Measurements from ENCODE around the gene FLCN. TPM values are rescaled to one million over a fixed set of nuclear protein-coding genes. Genes with fewer than 3 reads are reported as not detected.

FLCN gene
- total RNA-seq, 4 donors from 2014 or later: 13.2 to 82.0 (median 61.5) TPM

DNA sequence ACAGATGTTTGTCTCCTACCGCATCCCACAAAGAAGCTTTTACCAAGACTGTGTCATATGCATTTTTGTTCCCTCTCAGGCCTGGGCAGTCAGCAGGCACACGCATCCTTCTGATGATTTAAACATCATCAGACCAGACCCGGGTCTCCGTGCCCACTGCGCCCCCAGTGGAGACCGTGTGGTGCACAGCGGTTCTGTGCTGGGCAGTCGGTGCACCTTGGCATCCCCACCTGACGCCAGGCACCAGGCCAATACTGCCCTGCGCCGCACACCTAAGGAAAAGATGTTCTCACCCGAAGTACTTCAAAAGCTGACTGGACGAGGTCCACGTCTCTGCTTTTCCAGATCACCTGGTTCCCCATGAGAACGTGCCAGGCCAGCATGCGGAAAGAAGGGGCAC lies 20.2 kb downstream of the FLCN start:
- Histone ChIP-seq H3K4me1 (no peaks in the 10 kb centered on the region), H3K4me3 (no peak overlapping the region), H3K36me3 (no peaks in the 10 kb centered on the region), H3K27me3 (no peaks in the 10 kb centered on the region), H3K27ac (no peak overlapping the region), H3K9me3 (no peaks in the 10 kb centered on the region)
- intact Hi-C loops (cut with DNase I; ENCODE audit: low total_unique reads): no loop called here
- no peak for DNase-seq
- TF ChIP-seq, protein P1, sequence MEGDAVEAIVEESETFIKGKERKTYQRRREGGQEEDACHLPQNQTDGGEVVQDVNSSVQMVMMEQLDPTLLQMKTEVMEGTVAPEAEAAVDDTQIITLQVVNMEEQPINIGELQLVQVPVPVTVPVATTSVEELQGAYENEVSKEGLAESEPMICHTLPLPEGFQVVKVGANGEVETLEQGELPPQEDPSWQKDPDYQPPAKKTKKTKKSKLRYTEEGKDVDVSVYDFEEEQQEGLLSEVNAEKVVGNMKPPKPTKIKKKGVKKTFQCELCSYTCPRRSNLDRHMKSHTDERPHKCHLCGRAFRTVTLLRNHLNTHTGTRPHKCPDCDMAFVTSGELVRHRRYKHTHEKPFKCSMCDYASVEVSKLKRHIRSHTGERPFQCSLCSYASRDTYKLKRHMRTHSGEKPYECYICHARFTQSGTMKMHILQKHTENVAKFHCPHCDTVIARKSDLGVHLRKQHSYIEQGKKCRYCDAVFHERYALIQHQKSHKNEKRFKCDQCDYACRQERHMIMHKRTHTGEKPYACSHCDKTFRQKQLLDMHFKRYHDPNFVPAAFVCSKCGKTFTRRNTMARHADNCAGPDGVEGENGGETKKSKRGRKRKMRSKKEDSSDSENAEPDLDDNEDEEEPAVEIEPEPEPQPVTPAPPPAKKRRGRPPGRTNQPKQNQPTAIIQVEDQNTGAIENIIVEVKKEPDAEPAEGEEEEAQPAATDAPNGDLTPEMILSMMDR (IDR thresholded peaks at IDR 0.05): no peak
- no peak for TF ChIP-seq POLR2A (IDR thresholded peaks at IDR 0.05)

DNA sequence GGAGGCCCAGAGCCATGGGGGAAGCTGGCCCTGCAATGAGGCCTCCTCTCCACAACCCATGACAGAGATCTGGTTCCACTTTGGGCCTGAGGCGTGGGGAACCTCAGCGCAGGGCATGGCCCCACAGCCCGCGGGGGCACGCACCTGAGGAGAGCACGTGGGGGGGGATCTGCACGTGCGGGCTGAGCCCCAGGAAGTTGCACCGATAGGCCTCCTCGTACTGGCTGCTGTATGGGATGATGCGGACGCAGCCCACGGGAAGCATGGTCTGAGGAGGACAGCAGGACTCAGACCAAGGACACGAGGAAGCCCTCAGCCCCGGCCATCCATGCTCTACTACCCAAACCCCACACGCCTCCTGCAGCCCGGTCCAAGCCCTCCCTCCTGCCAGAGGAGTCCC lies 20.7 kb downstream of the FLCN start:
- Histone ChIP-seq H3K9me3 (no peaks in the 10 kb centered on the region), H3K4me3 (no peak overlapping the region), H3K27me3 (no peaks in the 10 kb centered on the region), H3K36me3 (no peaks in the 10 kb centered on the region), H3K27ac (no peak overlapping the region), H3K4me1 (no peaks in the 10 kb centered on the region)
- TF ChIP-seq POLR2A (IDR thresholded peaks at IDR 0.05): no peak
- TF ChIP-seq, protein P1 (IDR thresholded peaks at IDR 0.05): no peak
- no peak for DNase-seq
- intact Hi-C loops (cut with DNase I; ENCODE audit: low total_unique reads): no loop called here

DNA sequence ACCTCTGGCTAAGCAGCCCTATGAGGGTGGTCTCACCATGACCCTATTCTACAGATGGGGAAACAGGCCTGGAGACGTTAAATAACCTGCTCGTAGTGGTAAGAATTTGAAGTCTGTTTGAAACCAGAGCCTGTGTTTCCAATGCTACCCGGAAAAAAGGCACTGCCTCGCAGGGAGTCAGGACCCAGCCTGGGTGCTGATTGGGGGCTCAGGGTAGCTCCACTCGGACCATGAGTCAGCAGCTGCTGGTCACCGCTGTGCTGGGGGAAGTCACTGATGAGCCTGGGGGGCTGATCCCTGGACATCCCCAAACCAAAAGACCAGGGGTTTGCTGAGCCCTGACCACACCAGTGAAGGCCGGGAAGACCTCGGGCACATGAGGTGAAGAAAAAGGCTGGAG lies 21.4 kb downstream of the FLCN start:
- H3K4me1 ChIP-seq: no peaks in the 10 kb centered on the region
- intact Hi-C loops (cut with DNase I; ENCODE audit: low total_unique reads): no loop called here
- H3K27ac ChIP-seq: no peak overlapping the region
- H3K36me3 ChIP-seq: no peaks in the 10 kb centered on the region
- no peaks in the 10 kb centered on the region for H3K9me3 ChIP-seq
- DNase-seq: no peak
- no peak overlapping the region for H3K4me3 ChIP-seq
- no peaks in the 10 kb centered on the region for H3K27me3 ChIP-seq
- TF ChIP-seq POLR2A (IDR thresholded peaks at IDR 0.05): no peak

DNA sequence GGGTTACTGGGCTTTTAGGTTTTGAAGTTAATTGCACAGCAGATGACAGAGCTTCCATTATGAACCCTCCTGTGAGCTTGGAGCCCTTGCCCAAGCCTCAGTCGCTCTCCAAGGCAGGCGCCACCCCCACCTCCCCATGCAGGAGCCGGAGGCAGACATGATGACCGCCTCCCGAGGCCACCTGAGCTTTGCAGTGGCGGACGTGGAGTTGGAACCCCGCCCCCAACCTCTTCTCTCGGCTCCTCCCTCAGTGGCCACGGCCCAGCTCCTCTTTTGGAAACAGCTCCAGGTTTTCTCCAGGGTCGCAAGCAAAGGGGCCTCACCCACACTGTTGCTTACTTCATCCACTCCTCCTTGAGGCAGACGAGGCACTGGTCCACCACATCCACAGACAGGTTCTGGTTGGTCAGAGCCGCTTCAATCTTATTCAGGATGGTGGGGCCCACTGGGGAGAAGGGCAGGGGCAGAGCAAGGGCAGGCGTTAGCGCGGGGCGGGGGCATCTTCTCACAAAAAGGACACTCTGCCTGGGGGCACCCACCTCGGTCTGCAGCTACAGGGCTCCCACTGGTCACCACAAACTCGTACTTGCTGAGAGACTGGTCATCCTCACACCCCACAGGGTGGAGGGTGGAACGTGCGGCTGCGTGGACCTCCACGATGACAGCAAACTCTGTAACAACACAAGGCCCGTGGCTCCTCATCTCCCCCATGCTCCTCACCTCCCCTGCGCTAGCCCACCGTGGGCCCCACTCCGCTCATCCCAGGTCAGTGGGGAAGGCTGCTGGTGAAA lies 22.1 kb downstream of the FLCN start:
- Histone ChIP-seq H3K27ac (no peak overlapping the region), H3K27me3 (no peaks in the 10 kb centered on the region), H3K9me3 (no peaks in the 10 kb centered on the region), H3K4me3 (no peak overlapping the region), H3K4me1 (no peaks in the 10 kb centered on the region), H3K36me3 (no peaks in the 10 kb centered on the region)
- DNase-seq: no peak
- TF ChIP-seq, protein P1 (IDR thresholded peaks at IDR 0.05): no peak
- no peak for TF ChIP-seq POLR2A (IDR thresholded peaks at IDR 0.05)
- intact Hi-C loops (cut with DNase I; ENCODE audit: low total_unique reads): no loop called here

DNA sequence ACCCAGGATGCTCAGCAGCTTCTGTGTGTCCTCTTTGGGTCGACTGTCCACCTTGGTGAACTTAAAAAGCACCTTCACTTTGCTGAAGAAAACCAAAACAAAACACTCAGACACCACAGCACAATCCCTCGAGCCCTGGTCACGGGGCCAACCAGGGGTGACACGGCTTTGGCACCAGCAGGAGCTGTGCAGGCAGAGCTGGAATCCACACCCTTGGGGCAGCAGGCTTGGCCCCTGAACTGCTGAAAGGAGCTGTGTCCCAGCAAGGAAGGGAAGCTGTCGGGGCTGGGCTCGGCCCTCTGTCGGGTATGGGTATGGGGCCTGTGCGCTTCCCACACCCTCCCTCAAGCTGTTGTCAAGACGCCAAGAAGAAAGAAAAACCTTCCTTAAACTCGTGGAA lies 23.2 kb downstream of the FLCN start:
- TF ChIP-seq, protein P1 (IDR thresholded peaks at IDR 0.05): no peak
- TF ChIP-seq POLR2A (IDR thresholded peaks at IDR 0.05): no peak
- Histone ChIP-seq H3K27me3 (no peaks in the 10 kb centered on the region), H3K4me3 (no peak overlapping the region), H3K4me1 (no peaks in the 10 kb centered on the region), H3K9me3 (no peaks in the 10 kb centered on the region), H3K36me3 (no peaks in the 10 kb centered on the region), H3K27ac (no peak overlapping the region)
- intact Hi-C loops (cut with DNase I; ENCODE audit: low total_unique reads): no loop called here
- no peak for DNase-seq

Measured in uterus (tissue), 4 donors.